Parathyroid adenoma (tissue), 2 donors: ENCODE results near the gene KLHL8.

Experiments
- H2AFZ ChIP-seq: fragments of 300-600 bp; sonication (generic); one replicate; pipeline ENCODE4 v1.7.0; 2017; ENCODE audit warnings: antibody characterized with exemption, mild to moderate bottlenecking
- H3K27ac ChIP-seq: fragments of 300-600 bp; sonication (generic); one replicate; pipeline ENCODE4 v1.7.0; 2017
- H3K27me3 ChIP-seq: fragments of 300-600 bp; sonication (generic); one replicate; pipeline ENCODE4 v1.7.0; 2017; ENCODE audit warnings: low read length; ENCODE audit not compliant: control insufficient read depth, insufficient read depth
- H3K36me3 ChIP-seq: fragments of 300-600 bp; sonication (generic); one replicate; pipeline ENCODE4 v1.7.0; 2017; ENCODE audit warnings: low read length; ENCODE audit not compliant: control insufficient read depth, insufficient read depth
- H3K4me1 ChIP-seq: fragments of 300-600 bp; sonication (generic); one replicate; pipeline ENCODE4 v1.7.0; 2017; ENCODE audit warnings: control low read depth
- H3K4me2 ChIP-seq: fragments of 300-600 bp; sonication (generic); one replicate; pipeline ENCODE4 v1.7.0; 2017; ENCODE audit warnings: low read length
- H3K4me3 ChIP-seq: fragments of 300-600 bp; sonication (generic); one replicate; pipeline ENCODE4 v1.7.0; 2017; ENCODE audit warnings: low read depth, low read length
- H3K79me2 ChIP-seq: fragments of 300-600 bp; sonication (generic); one replicate; pipeline ENCODE4 v1.7.0; 2017; ENCODE audit warnings: control low read depth
- H3K9ac ChIP-seq: fragments of 300-600 bp; sonication (generic); one replicate; pipeline ENCODE4 v1.7.0; 2017; ENCODE audit warnings: mild to moderate bottlenecking
- H3K9me3 ChIP-seq: fragments of 300-600 bp; sonication (generic); one replicate; pipeline ENCODE4 v1.7.0; 2017; ENCODE audit warnings: low read length; ENCODE audit not compliant: control insufficient read depth
- CTCF ChIP-seq: fragments of 300-600 bp; sonication (generic); IDR thresholded peaks from one replicate; pipeline ENCODE4 v1.7.0; 2017; ENCODE audit warnings: antibody characterized with exemption, mild to moderate bottlenecking
- donor health status: primary hyperparathyroidism.

KLHL8 gene

GRCh38 chr4:87171944-87172343 lies 48.5 kb downstream of the KLHL8 start:
- Histone ChIP-seq H3K4me3 (no peak overlapping the region), H3K9ac (no peak overlapping the region), H3K36me3 (no peaks in the 10 kb centered on the region), H3K9me3 (no peaks in the 10 kb centered on the region), H3K27me3 (no peaks in the 10 kb centered on the region), H3K4me1 (no peaks in the 10 kb centered on the region), H3K4me2 (no peak overlapping the region), H3K27ac (no peak overlapping the region), H3K79me2 (no peaks in the 10 kb centered on the region), H2AFZ (no peak overlapping the region)
- no peak for TF ChIP-seq CTCF

- no peak for TF ChIP-seq CTCF
- no peak overlapping the region for H3K4me3 ChIP-seq
- H3K27me3 ChIP-seq: no peaks in the 10 kb centered on the region
- no peak overlapping the region for H3K27ac ChIP-seq
- H2AFZ ChIP-seq: no peak overlapping the region
- no peaks in the 10 kb centered on the region for H3K4me1 ChIP-seq
- no peak overlapping the region for H3K9ac ChIP-seq
- no peak overlapping the region for H3K4me2 ChIP-seq
- H3K79me2 ChIP-seq: no peaks in the 10 kb centered on the region
- H3K9me3 ChIP-seq: no peaks in the 10 kb centered on the region
- no peaks in the 10 kb centered on the region for H3K36me3 ChIP-seq
Measured at GRCh38 chr4:87166296-87166854, 54.0 kb downstream of the KLHL8 start.

GRCh38 chr4:87165892-87166291 lies 54.5 kb downstream of the KLHL8 start:
- Histone ChIP-seq H3K79me2 (no peaks in the 10 kb centered on the region), H3K9ac (no peak overlapping the region), H3K4me3 (no peak overlapping the region), H3K9me3 (no peaks in the 10 kb centered on the region), H3K27me3 (no peaks in the 10 kb centered on the region), H3K27ac (no peak overlapping the region), H3K36me3 (no peaks in the 10 kb centered on the region), H3K4me1 (no peaks in the 10 kb centered on the region), H3K4me2 (no peak overlapping the region), H2AFZ (no peak overlapping the region)
- TF ChIP-seq CTCF: no peak

GRCh38 chr4:87153078-87153870 lies 67.1 kb downstream of the KLHL8 start:
- no peaks in the 10 kb centered on the region for H3K79me2 ChIP-seq
- no peaks in the 10 kb centered on the region for H3K4me1 ChIP-seq
- H3K4me2 ChIP-seq: no peak overlapping the region
- no peak overlapping the region for H3K4me3 ChIP-seq
- no peaks in the 10 kb centered on the region for H3K27me3 ChIP-seq
- H3K27ac ChIP-seq: no peak overlapping the region
- no peak overlapping the region for H2AFZ ChIP-seq
- no peaks in the 10 kb centered on the region for H3K36me3 ChIP-seq
- no peaks in the 10 kb centered on the region for H3K9me3 ChIP-seq
- no peak overlapping the region for H3K9ac ChIP-seq
- TF ChIP-seq CTCF: no peak
